Uterus (tissue), 4 donors: ENCODE results near the gene LSAMP. TPM values are rescaled to one million over a fixed set of nuclear protein-coding genes. Genes with fewer than 3 reads are reported as not detected.

ENCODE experiments used
- DNase-seq, 2 donors: peaks; one replicate each; pipeline ENCODE4 v3.0.0-alpha.2; 2019 to 2020
- H3K27ac ChIP-seq, 2 donors: fragments of 200-600 bp; sonication (generic); 1 replicate in 1 of 2; 2 replicates in 1 of 2; pipeline ENCODE4 v1.5.1; 2016 to 2018
- H3K27me3 ChIP-seq, 2 donors: fragments of 200-600 bp; sonication (generic); one replicate each; pipeline ENCODE4 v1.5.1; 2018 to 2019; ENCODE audit warnings: control low read depth in 1 of 2
- H3K36me3 ChIP-seq, 2 donors: fragments of 200-600 bp; sonication (generic); one replicate each; pipeline ENCODE4 v1.5.1; 2019; ENCODE audit warnings: control low read depth in 1 of 2
- H3K4me1 ChIP-seq, 2 donors: fragments of 200-600 bp; sonication (generic); one replicate each; pipeline ENCODE4 v1.5.1; 2018 to 2019; ENCODE audit warnings: control low read depth in 1 of 2
- H3K4me3 ChIP-seq, 2 donors: fragments of 200-600 bp; sonication (generic); 1 replicate in 1 of 2; 2 replicates in 1 of 2; pipeline ENCODE4 v1.5.1; 2018 to 2019; ENCODE audit warnings: mild to moderate bottlenecking in 1 of 2
- H3K9me3 ChIP-seq, 2 donors: fragments of 200-600 bp; sonication (generic); one replicate each; pipeline ENCODE4 v1.5.1; 2019; ENCODE audit warnings: control low read depth in 1 of 2
- POLR2A ChIP-seq, 2 donors: fragments of 450-650 bp; IDR thresholded peaks; one replicate each; pipeline ENCODE4 v1.6.1; 2016; ENCODE audit warnings: antibody characterized with exemption in 2 of 2, mild to moderate bottlenecking in 1 of 2, moderate library complexity in 1 of 2
- intact Hi-C: fragments of 100-400 bp; cut with DNase I; formaldehyde crosslinking; loops from one replicate; pipeline ENCODE4 v1.15.1; 2023; ENCODE audit warnings: low total_unique reads
- total RNA-seq, 4 donors: library from RNA; depleted of rRNA in 3 of 4; stranded (reverse); fragments of >200 nt in 3 of 4; gene quantifications; one replicate each; pipeline versions ENCODE4 v1.1.0 to v1.2.4, GENCODE V29; 2014 to 2023
- TF ChIP-seq, protein P1 (sequence below), 4 experiments: fragments of 200-600 bp in 2 of 4; fragments of 450-650 bp in 2 of 4; sonication (generic) in 2 of 4; IDR thresholded peaks; one replicate each; pipeline ENCODE4 v1.5.1; 2016 to 2019; ENCODE audit warnings: antibody characterized with exemption in 4 of 4, mild to moderate bottlenecking in 2 of 4, moderate library complexity in 1 of 4
- donor health status: DM: yes; HTN: yes; CAD: no.

Gene LSAMP
- total RNA-seq, 4 donors from 2014 or later = 0.26 to 25.8 (median 1.8) TPM

GRCh38 chr3:115835946-115836345 lies 609.3 kb downstream of the LSAMP start:
- Histone ChIP-seq H3K36me3 (no peaks in the 10 kb centered on the region), H3K9me3 (no peaks in the 10 kb centered on the region), H3K4me3 (no peak overlapping the region), H3K27me3 (no peaks in the 10 kb centered on the region), H3K27ac (no peak overlapping the region), H3K4me1 (no peaks in the 10 kb centered on the region)
- DNase-seq = no peak
- intact Hi-C loops = no loop called here
- TF ChIP-seq POLR2A (IDR thresholded peaks at IDR 0.05) = no peak
- TF ChIP-seq, protein P1, sequence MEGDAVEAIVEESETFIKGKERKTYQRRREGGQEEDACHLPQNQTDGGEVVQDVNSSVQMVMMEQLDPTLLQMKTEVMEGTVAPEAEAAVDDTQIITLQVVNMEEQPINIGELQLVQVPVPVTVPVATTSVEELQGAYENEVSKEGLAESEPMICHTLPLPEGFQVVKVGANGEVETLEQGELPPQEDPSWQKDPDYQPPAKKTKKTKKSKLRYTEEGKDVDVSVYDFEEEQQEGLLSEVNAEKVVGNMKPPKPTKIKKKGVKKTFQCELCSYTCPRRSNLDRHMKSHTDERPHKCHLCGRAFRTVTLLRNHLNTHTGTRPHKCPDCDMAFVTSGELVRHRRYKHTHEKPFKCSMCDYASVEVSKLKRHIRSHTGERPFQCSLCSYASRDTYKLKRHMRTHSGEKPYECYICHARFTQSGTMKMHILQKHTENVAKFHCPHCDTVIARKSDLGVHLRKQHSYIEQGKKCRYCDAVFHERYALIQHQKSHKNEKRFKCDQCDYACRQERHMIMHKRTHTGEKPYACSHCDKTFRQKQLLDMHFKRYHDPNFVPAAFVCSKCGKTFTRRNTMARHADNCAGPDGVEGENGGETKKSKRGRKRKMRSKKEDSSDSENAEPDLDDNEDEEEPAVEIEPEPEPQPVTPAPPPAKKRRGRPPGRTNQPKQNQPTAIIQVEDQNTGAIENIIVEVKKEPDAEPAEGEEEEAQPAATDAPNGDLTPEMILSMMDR (IDR thresholded peaks at IDR 0.05) = no peak

DNA sequence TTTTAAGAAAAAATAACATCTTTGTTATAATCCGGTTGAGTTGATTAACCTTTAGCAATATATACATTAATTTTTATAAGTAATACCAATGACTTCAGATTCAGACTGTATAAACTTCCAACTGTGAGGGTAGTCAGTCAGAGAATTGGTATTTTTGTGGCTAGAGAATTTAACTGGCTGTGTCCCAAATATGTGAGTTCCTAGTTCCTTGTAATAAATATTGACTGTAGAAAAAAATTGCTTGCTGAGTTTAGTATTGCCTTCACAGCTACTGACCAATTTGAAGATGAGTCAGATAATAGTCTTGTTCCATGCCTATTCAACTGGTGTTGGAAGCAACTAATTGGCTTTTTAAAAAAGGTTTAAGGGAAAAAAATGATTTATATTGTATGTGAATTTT lies 611.2 kb downstream of the LSAMP start:
- Histone ChIP-seq H3K4me3 (no peak overlapping the region), H3K27ac (no peak overlapping the region), H3K9me3 (no peaks in the 10 kb centered on the region), H3K27me3 (no peaks in the 10 kb centered on the region), H3K36me3 (no peaks in the 10 kb centered on the region), H3K4me1 (no peaks in the 10 kb centered on the region)
- no peak for TF ChIP-seq POLR2A (IDR thresholded peaks at IDR 0.05)
- TF ChIP-seq, protein P1 (IDR thresholded peaks at IDR 0.05) = no peak
- DNase-seq = no peak
- intact Hi-C loops = no loop called here

DNA sequence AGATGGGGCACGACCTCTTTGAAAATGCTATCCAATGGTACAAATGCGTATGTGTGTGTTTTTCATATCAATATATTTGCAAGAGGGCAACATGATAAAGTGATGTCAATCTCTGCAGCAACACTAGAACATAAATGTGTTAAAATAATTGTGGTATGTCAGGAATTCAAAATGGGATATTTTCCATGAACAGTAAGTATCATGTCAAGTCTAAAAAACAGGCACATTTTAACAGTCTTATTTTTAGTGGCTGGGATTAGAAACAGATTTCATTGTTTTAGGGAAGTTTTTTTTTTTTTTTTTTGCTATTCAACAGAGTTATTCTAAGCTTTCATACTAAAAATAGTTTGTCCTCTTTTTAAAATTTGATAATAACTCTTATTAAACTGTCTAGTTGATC lies 612.2 kb downstream of the LSAMP start:
- Histone ChIP-seq H3K27me3 (no peaks in the 10 kb centered on the region), H3K4me3 (no peak overlapping the region), H3K36me3 (no peaks in the 10 kb centered on the region), H3K4me1 (no peaks in the 10 kb centered on the region), H3K9me3 (no peaks in the 10 kb centered on the region), H3K27ac (no peak overlapping the region)
- DNase-seq = no peak
- TF ChIP-seq POLR2A (IDR thresholded peaks at IDR 0.05) = no peak
- TF ChIP-seq, protein P1 (IDR thresholded peaks at IDR 0.05) = no peak
- intact Hi-C loops = no loop called here

- intact Hi-C loops = no loop called here
- TF ChIP-seq POLR2A (IDR thresholded peaks at IDR 0.05) = no peak
- TF ChIP-seq, protein P1 (IDR thresholded peaks at IDR 0.05) = no peak
- no peak overlapping the region for H3K27ac ChIP-seq
Observed at GRCh38 chr3:115832265-115832664, 613.0 kb downstream of the LSAMP start.

GRCh38 chr3:115831864-115832263 lies 613.4 kb downstream of the LSAMP start:
- TF ChIP-seq, protein P1 (IDR thresholded peaks at IDR 0.05) = no peak
- Histone ChIP-seq H3K4me3 (no peak overlapping the region), H3K36me3 (no peaks in the 10 kb centered on the region), H3K27ac (no peak overlapping the region), H3K4me1 (no peaks in the 10 kb centered on the region), H3K27me3 (no peaks in the 10 kb centered on the region), H3K9me3 (no peaks in the 10 kb centered on the region)
- intact Hi-C loops = no loop called here
- DNase-seq = no peak

More at GRCh38 chr3:115832265-115832664, 613.0 kb downstream of the LSAMP start:
- no peak for DNase-seq
- Histone ChIP-seq H3K27me3 (no peaks in the 10 kb centered on the region), H3K4me1 (no peaks in the 10 kb centered on the region), H3K4me3 (no peak overlapping the region), H3K36me3 (no peaks in the 10 kb centered on the region), H3K9me3 (no peaks in the 10 kb centered on the region)
